ENCODE data around the gene DLG1.

- TF ChIP-seq EZH2 (IDR thresholded peaks at IDR 0.05; ENCODE audit: borderline replicate concordance, low read depth, low read length, poor library complexity, severe bottlenecking): no peak
- TF ChIP-seq, protein P1, sequence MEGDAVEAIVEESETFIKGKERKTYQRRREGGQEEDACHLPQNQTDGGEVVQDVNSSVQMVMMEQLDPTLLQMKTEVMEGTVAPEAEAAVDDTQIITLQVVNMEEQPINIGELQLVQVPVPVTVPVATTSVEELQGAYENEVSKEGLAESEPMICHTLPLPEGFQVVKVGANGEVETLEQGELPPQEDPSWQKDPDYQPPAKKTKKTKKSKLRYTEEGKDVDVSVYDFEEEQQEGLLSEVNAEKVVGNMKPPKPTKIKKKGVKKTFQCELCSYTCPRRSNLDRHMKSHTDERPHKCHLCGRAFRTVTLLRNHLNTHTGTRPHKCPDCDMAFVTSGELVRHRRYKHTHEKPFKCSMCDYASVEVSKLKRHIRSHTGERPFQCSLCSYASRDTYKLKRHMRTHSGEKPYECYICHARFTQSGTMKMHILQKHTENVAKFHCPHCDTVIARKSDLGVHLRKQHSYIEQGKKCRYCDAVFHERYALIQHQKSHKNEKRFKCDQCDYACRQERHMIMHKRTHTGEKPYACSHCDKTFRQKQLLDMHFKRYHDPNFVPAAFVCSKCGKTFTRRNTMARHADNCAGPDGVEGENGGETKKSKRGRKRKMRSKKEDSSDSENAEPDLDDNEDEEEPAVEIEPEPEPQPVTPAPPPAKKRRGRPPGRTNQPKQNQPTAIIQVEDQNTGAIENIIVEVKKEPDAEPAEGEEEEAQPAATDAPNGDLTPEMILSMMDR (conservative IDR thresholded peaks at IDR 0.05; ENCODE audit: low read depth, low read length): no peak
These were observed 16.6 kb downstream of the DLG1 start for GRCh38 chr3:197281849-197282248.
